Sigmoid colon (tissue), 7 donors: Measurements from ENCODE around the gene SBNO2. TPM values are rescaled to one million over a fixed set of nuclear protein-coding genes. Genes with fewer than 3 reads are reported as not detected.

Experiments used
- DNase-seq: peaks from one replicate; pipeline ENCODE4 v3.0.0-alpha.2; 2019
- H3K27ac ChIP-seq, 4 donors: fragments of 200-600 bp; sonication (generic); one replicate each; pipeline ENCODE4 v1.5.1; 2016 to 2019; ENCODE audit warnings: mild to moderate bottlenecking in 1 of 4
- H3K27me3 ChIP-seq, 3 donors: fragments of 200-600 bp; sonication (generic); one replicate each; pipeline ENCODE4 v1.5.1; 2019; ENCODE audit warnings: mild to moderate bottlenecking in 1 of 3
- H3K36me3 ChIP-seq, 4 donors: fragments of 200-600 bp; sonication (generic); one replicate each; pipeline ENCODE4 v1.5.1; 2016 to 2019
- H3K4me1 ChIP-seq, 4 donors: fragments of 200-600 bp; sonication (generic); one replicate each; pipeline ENCODE4 v1.5.1; 2017 to 2019
- H3K4me3 ChIP-seq, 4 donors: fragments of 200-600 bp; sonication (generic); one replicate each; pipeline ENCODE4 v1.5.1; 2017 to 2019; ENCODE audit warnings: mild to moderate bottlenecking in 2 of 4, moderate library complexity in 1 of 4
- H3K9me3 ChIP-seq, 4 donors: fragments of 200-600 bp in 3 of 4; sonication (generic) in 3 of 4; one replicate each; pipeline versions ENCODE4 v1.5.1 to v1.6.1; 2013 to 2019
- CTCF ChIP-seq, 4 experiments: fragments of 450-650 bp in 3 of 4; fragments of 200-600 bp in 1 of 4; IDR thresholded peaks; one replicate each; pipeline ENCODE4 v1.5.1; 2016 to 2019; ENCODE audit warnings: antibody characterized with exemption in 4 of 4, mild to moderate bottlenecking in 3 of 4, moderate library complexity in 2 of 4
- EP300 ChIP-seq, 4 donors: sonication (generic); formaldehyde crosslinking; IDR thresholded peaks; one replicate each; pipeline ENCODE4 v1.6.1; 2017; ENCODE audit warnings: antibody characterized with exemption in 4 of 4
- POLR2A ChIP-seq, 2 donors: fragments of 450-650 bp; IDR thresholded peaks; one replicate each; pipeline ENCODE4 v1.6.1; 2016; ENCODE audit warnings: antibody characterized with exemption in 2 of 2, mild to moderate bottlenecking in 2 of 2, moderate library complexity in 2 of 2
- POLR2AphosphoS5 ChIP-seq, 4 donors: sonication (generic); formaldehyde crosslinking; IDR thresholded peaks; one replicate each; pipeline ENCODE4 v1.6.1; 2017; ENCODE audit warnings: antibody characterized with exemption in 4 of 4
- WGBS, 2 donors: extraction: QIAGEN DNeasy Blood & Tissue Kit; methylation state at CpG; one replicate each; pipeline ENCODE4 v1.1.7; 2013; 5-methylcytosine and 5-hydroxymethylcytosine counted together
- intact Hi-C: fragments of 100-400 bp; cut with DNase I; formaldehyde crosslinking; loops from one replicate; pipeline ENCODE4 v1.15.1; 2023
- polyA plus RNA-seq, 3 donors: library from polyadenylated mRNA; stranded (reverse); fragments of 200-250 nt; gene quantifications; one replicate each; pipeline ENCODE4 v1.2.3, GENCODE V29; 2013
- total RNA-seq, 4 donors: library from RNA; depleted of rRNA; stranded (reverse); fragments of >200 nt; gene quantifications; one replicate each; pipeline ENCODE4 v1.1.0, GENCODE V29; 2016
- donor health status: healthy with polysubstance abuse.
- donor health status: Bipolar disorder and iron deficiency.
- donor health status: healthy.

SBNO2 gene
- total and polyA plus RNA-seq, 7 donors, result 6.8 to 91.9 (median 14.8) TPM

DNA sequence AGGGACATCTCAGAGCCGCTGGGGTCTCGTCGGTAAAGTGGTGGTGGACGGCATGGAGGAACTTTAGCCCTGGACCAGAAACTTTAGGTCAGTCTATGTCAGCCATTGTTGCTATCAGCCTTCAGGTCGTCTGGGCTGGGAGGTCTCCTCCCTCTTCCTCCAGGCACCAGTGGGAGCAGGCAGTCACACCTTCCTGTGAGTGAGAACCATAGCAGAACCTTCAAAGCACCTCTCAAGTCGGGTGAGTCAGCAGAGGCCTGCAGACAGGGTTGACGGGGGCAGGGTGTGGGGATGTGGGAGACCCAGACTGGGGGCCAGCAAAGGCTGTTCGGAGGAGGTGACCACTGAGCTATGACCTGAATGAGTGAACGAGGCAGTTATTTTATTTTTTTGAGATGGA is 15.4 kb upstream of the SBNO2 start:
- H3K36me3 ChIP-seq, result no peaks in the 10 kb centered on the region
- H3K27me3 ChIP-seq, result no peaks in the 10 kb centered on the region
- H3K27ac ChIP-seq, result no peak overlapping the region
- intact Hi-C loops, result no loop called here
- no peak for DNase-seq
- 71 to 78% methylated on average over 9 of the region's 9 CpGs for WGBS, 2 donors
- no peaks in the 10 kb centered on the region for H3K9me3 ChIP-seq
- H3K4me3 ChIP-seq, result no peak overlapping the region
- no peaks in the 10 kb centered on the region for H3K4me1 ChIP-seq
- TF ChIP-seq POLR2A (IDR thresholded peaks at IDR 0.05) (no peak), POLR2AphosphoS5 (IDR thresholded peaks at IDR 0.05) (no peak), CTCF (IDR thresholded peaks at IDR 0.05) (no peak), EP300 (IDR thresholded peaks at IDR 0.05) (no peak)

DNA sequence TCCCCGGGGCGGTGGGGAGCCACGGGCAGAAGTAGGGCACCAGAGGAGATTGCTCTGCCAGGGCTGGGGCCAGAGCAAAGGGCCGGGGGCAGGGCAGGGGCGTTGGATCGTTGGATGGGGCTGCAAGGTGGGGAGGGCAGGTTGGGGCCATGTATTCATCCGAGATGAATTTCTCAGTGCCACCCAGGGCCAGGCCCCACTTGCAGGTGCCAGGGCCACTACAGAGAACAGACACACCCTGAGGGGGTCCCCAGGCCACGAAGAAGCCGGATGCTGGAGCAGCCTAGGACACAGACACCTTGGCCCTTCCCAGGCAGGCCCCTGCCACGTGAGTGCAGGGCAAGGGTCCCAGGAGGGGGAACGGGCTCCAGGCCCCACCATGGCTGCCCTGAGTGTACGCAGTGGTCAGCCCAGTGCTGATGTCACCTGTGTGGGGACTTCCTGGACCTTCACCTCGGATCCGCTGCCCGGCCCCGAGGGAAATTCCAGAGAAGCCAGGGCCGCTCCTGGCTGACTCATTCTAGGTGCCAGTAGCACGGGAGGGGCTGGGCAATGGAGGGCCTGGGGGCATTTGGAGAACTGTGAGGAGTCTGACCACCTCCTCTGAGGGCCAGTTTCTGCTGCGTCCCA is 9.6 kb upstream of the SBNO2 start:
- TF ChIP-seq POLR2A (IDR thresholded peaks at IDR 0.05) (no peak), POLR2AphosphoS5 (IDR thresholded peaks at IDR 0.05) (no peak), CTCF (IDR thresholded peaks at IDR 0.05) (no peak)
- Histone ChIP-seq H3K27ac (no peak overlapping the region), H3K4me1 (peaks cover 0 to 7% (median 5%) of the 10 kb centered on the region in 4 donors), H3K27me3 (peaks cover 0 to 6% (median 0%) of the 10 kb centered on the region in 3 donors), H3K4me3 (no peak overlapping the region), H3K36me3 (no peaks in the 10 kb centered on the region), H3K9me3 (no peaks in the 10 kb centered on the region)
- intact Hi-C loops, result no loop called here
- 48 to 69% methylated on average over 19 of the region's 19 CpGs for WGBS, 2 donors
- no peak for DNase-seq

DNA sequence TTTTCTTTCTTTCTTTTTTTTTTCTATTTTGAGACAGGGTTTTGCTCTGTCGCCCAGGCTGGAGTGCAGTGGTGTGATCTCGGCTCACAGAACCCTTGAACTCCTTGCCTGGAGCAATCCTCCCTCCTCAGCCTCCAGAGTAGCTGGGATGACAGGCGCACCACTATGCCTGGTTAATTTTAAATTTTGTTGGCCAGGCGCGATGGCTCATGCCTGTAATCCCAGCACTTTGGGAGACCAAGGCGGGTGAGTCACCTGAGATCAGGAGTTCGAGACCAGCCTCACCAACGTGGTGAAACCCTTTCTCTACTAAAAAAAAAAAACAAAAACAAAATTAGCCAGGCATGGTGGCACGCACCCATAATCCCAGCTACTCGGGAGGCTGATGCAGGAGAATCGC is 8.7 kb upstream of the SBNO2 start:
- intact Hi-C loops, result no loop called here
- Histone ChIP-seq H3K4me1 (peaks cover 0 to 7% (median 5%) of the 10 kb centered on the region in 4 donors), H3K4me3 (no peak overlapping the region), H3K27me3 (peaks cover 0 to 6% (median 0%) of the 10 kb centered on the region in 3 donors), H3K36me3 (no peaks in the 10 kb centered on the region), H3K9me3 (no peaks in the 10 kb centered on the region), H3K27ac (no peak overlapping the region)
- TF ChIP-seq CTCF (IDR thresholded peaks at IDR 0.05) (no peak), POLR2AphosphoS5 (IDR thresholded peaks at IDR 0.05) (no peak), POLR2A (IDR thresholded peaks at IDR 0.05) (no peak)
- WGBS, 2 donors, result 92% methylated on average over 11 of the region's 11 CpGs
- no peak for DNase-seq

GRCh38 chr19:1182068-1182467 is 8.0 kb upstream of the SBNO2 start:
- Histone ChIP-seq H3K36me3 (no peaks in the 10 kb centered on the region), H3K4me3 (no peak overlapping the region), H3K9me3 (no peaks in the 10 kb centered on the region), H3K27ac (no peak overlapping the region), H3K4me1 (peaks cover 0 to 7% (median 5%) of the 10 kb centered on the region in 4 donors), H3K27me3 (peaks cover 0 to 6% (median 0%) of the 10 kb centered on the region in 3 donors)
- intact Hi-C loops, result no loop called here
- DNase-seq, result no peak
- WGBS, 2 donors, result 81 to 93% methylated on average over 10 of the region's 10 CpGs
- no peak for TF ChIP-seq POLR2A (IDR thresholded peaks at IDR 0.05)
- no peak for TF ChIP-seq EP300 (IDR thresholded peaks at IDR 0.05)
- no peak for TF ChIP-seq CTCF (IDR thresholded peaks at IDR 0.05)
- no peak for TF ChIP-seq POLR2AphosphoS5 (IDR thresholded peaks at IDR 0.05)

DNA sequence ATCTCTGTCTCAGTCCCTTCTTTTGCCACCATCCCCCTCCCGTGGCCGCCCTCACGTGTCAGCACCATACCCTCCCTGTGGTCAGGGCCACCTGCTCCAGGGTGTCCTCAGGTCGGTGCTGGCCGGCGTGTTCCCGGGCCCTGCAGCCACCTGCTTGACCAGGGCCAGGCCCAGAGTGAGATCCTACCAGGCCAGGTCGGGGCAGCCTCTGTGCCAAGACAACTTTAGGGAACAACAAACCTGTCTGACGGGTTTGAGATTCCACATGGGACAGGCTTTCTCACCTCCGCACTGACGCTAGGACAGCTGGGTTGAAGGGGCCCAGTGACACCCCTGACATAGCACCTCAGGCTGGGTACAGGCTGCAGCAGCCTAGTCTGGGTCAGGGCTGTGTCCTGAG is 7.5 kb upstream of the SBNO2 start:
- 15 to 71% methylated on average over 11 of the region's 11 CpGs for WGBS, 2 donors
- no peaks in the 10 kb centered on the region for H3K9me3 ChIP-seq
- H3K4me3 ChIP-seq, result no peak overlapping the region
- peaks cover 0 to 6% (median 0%) of the 10 kb centered on the region in 3 donors for H3K27me3 ChIP-seq
- peaks cover 0 to 7% (median 5%) of the 10 kb centered on the region in 4 donors for H3K4me1 ChIP-seq
- DNase-seq, result no peak
- TF ChIP-seq EP300 (IDR thresholded peaks at IDR 0.05) (no peak), CTCF (IDR thresholded peaks at IDR 0.05) (no peak), POLR2A (IDR thresholded peaks at IDR 0.05) (no peak), POLR2AphosphoS5 (IDR thresholded peaks at IDR 0.05) (no peak)
- intact Hi-C loops, result no loop called here
- no peaks in the 10 kb centered on the region for H3K36me3 ChIP-seq
- H3K27ac ChIP-seq, result no peak overlapping the region
